ENCODE results near the gene SCG3. TPM values are rescaled to one million over a fixed set of nuclear protein-coding genes. Genes with fewer than 3 reads are reported as not detected.

Gene SCG3
- total and polyA plus RNA-seq, 12 donors: 0.04 to 0.13 TPM; not detected in 10

- ATAC-seq: no peak
- DNase-seq: no peak
- Histone ChIP-seq H3K9me3 (no peaks in the 10 kb centered on the region), H3K27ac (no peak overlapping the region), H3K36me3 (no peaks in the 10 kb centered on the region), H3K4me3 (no peak overlapping the region), H3K4me1 (no peaks in the 10 kb centered on the region), H3K27me3 (no peaks in the 10 kb centered on the region)
- WGBS, 2 donors: 90 to 96% methylated on average over 1 of the region's 1 CpG
- intact Hi-C loops (cut with DNase I): no loop called here
- TF ChIP-seq CTCF (IDR thresholded peaks at IDR 0.05): no peak
Measured at GRCh38 chr15:51714911-51715310, 33.6 kb downstream of the SCG3 start.

- DNase-seq (no peak), ATAC-seq (no peak)
- intact Hi-C loops (cut with DNase I): no loop called here
- Histone ChIP-seq H3K4me1 (peaks cover 0 to 19% (median 12%) of the 10 kb centered on the region in 9 donors), H3K27ac (no peak overlapping the region), H3K36me3 (peaks cover 0 to 23% (median 0%) of the 10 kb centered on the region in 9 donors), H3K27me3 (no peaks in the 10 kb centered on the region), H3K4me3 (no peak overlapping the region), H3K9me3 (no peaks in the 10 kb centered on the region)
- WGBS, 2 donors: 64 to 66% methylated on average over 4 of the region's 4 CpGs
- no peak for TF ChIP-seq CTCF (IDR thresholded peaks at IDR 0.05)
Measured at GRCh38 chr15:51718219-51718618, 36.9 kb downstream of the SCG3 start.

- ATAC-seq: no peak
- WGBS, 2 donors: 81 to 88% methylated on average over 3 of the region's 3 CpGs
- Histone ChIP-seq H3K4me3 (no peak overlapping the region), H3K27ac (no peak overlapping the region), H3K27me3 (no peaks in the 10 kb centered on the region), H3K4me1 (peaks cover 0 to 19% (median 12%) of the 10 kb centered on the region in 9 donors), H3K36me3 (peaks cover 0 to 27% (median 0%) of the 10 kb centered on the region in 9 donors), H3K9me3 (no peaks in the 10 kb centered on the region)
- no peak for DNase-seq
- intact Hi-C loops (cut with DNase I): no loop called here
- TF ChIP-seq CTCF (IDR thresholded peaks at IDR 0.05): no peak
Measured at GRCh38 chr15:51718746-51719145, 37.4 kb downstream of the SCG3 start.

GRCh38 chr15:51720201-51720995, 39.1 kb downstream of the SCG3 start:
- Histone ChIP-seq H3K4me3 (no peak overlapping the region), H3K27me3 (no peaks in the 10 kb centered on the region), H3K27ac (peak overlapping the region in 1 of 10 donors; percentile 2), H3K9me3 (no peaks in the 10 kb centered on the region), H3K4me1 (peaks cover 0 to 32% (median 26%) of the 10 kb centered on the region in 9 donors), H3K36me3 (peaks cover 0 to 34% (median 0%) of the 10 kb centered on the region in 9 donors)
- DNase-seq (no peak), ATAC-seq (no peak)
- 80 to 88% methylated on average over 8 of the region's 8 CpGs for WGBS, 2 donors
- no peak for TF ChIP-seq CTCF (IDR thresholded peaks at IDR 0.05)
- intact Hi-C loops (cut with DNase I): loop anchor here in 1 of 10 donors (10.0 kb wide), 1 partner anchor 54 kb away; no protein-coding TSS in a partner anchor

All from heart right ventricle (tissue), 16 donors.